Body of pancreas (tissue), 4 donors: ENCODE measurements around the gene DGKI.

Experiments used
- POLR2A ChIP-seq, 3 donors: fragments of 450-650 bp; IDR thresholded peaks; one replicate each; pipeline ENCODE4 v1.6.1; 2016; ENCODE audit warnings: antibody characterized with exemption in 3 of 3, mild to moderate bottlenecking in 2 of 3
- TF ChIP-seq, protein P1 (sequence below), 7 experiments: fragments of 450-650 bp in 4 of 7; fragments of 200-600 bp in 3 of 7; sonication (generic) in 3 of 7; IDR thresholded peaks; one replicate each; pipeline ENCODE4 v1.5.1; 2016 to 2019; ENCODE audit warnings: antibody characterized with exemption in 7 of 7

- TF ChIP-seq, protein P1, sequence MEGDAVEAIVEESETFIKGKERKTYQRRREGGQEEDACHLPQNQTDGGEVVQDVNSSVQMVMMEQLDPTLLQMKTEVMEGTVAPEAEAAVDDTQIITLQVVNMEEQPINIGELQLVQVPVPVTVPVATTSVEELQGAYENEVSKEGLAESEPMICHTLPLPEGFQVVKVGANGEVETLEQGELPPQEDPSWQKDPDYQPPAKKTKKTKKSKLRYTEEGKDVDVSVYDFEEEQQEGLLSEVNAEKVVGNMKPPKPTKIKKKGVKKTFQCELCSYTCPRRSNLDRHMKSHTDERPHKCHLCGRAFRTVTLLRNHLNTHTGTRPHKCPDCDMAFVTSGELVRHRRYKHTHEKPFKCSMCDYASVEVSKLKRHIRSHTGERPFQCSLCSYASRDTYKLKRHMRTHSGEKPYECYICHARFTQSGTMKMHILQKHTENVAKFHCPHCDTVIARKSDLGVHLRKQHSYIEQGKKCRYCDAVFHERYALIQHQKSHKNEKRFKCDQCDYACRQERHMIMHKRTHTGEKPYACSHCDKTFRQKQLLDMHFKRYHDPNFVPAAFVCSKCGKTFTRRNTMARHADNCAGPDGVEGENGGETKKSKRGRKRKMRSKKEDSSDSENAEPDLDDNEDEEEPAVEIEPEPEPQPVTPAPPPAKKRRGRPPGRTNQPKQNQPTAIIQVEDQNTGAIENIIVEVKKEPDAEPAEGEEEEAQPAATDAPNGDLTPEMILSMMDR (IDR thresholded peaks at IDR 0.05), result no peak
- no peak for TF ChIP-seq POLR2A (IDR thresholded peaks at IDR 0.05)
These were observed 311.2 kb downstream of the DGKI start for GRCh38 chr7:137535579-137535978.
